SU-DHL-6 (cell line): ENCODE measurements around the gene GP5.

Experiments
- H2AFZ ChIP-seq: fragments of 200-600 bp; sonication (generic); 2 replicates; pipeline ENCODE4 v1.6.1; 2014; ENCODE audit warnings: low read depth, mild to moderate bottlenecking, moderate library complexity, mixed read lengths, antibody characterized with exemption, low read length; ENCODE audit not compliant: severe bottlenecking
- H3F3A ChIP-seq: fragments of 200-600 bp; shearing (Covaris generic); 2 replicates; pipeline ENCODE4 v1.6.0; 2016; ENCODE audit warnings: antibody characterized with exemption, mild to moderate bottlenecking; ENCODE audit not compliant: insufficient read depth
- H3K27ac ChIP-seq: fragments of 200-600 bp; sonication (generic); 2 replicates; pipeline ENCODE4 v1.5.1; 2016; ENCODE audit warnings: low read depth, mild to moderate bottlenecking, low read length, moderate library complexity, mixed read lengths
- H3K27me3 ChIP-seq: fragments of 200-600 bp; sonication (generic), shearing (Covaris generic); 2 replicates; pipeline ENCODE4 v1.6.0; 2014; ENCODE audit warnings: mild to moderate bottlenecking, low read length
- H3K36me3 ChIP-seq: fragments of 200-600 bp; sonication (generic); 2 replicates; pipeline ENCODE4 v1.6.1; 2014; ENCODE audit warnings: mild to moderate bottlenecking, low read length, mixed read lengths
- H3K4me2 ChIP-seq: fragments of 300-600, 200-600 bp; shearing (Covaris generic), sonication (generic); 2 replicates; pipeline ENCODE4 v1.6.0; 2014; ENCODE audit warnings: low read length, low read depth, mild to moderate bottlenecking; ENCODE audit not compliant: poor library complexity, severe bottlenecking
- H3K4me3 ChIP-seq: fragments of 200-600 bp; sonication (generic); 2 replicates; pipeline ENCODE4 v1.5.1; 2014; ENCODE audit warnings: antibody characterized with exemption, low read length, mild to moderate bottlenecking, mixed read lengths; ENCODE audit not compliant: insufficient read depth, poor library complexity, severe bottlenecking
- H3K79me2 ChIP-seq: fragments of 200-600 bp; sonication (generic); 2 replicates; pipeline ENCODE4 v1.6.1; 2014; ENCODE audit warnings: mild to moderate bottlenecking, low read length, moderate library complexity; ENCODE audit not compliant: insufficient read depth
- H3K9ac ChIP-seq: fragments of 200-600 bp; sonication (generic); 2 replicates; pipeline ENCODE4 v1.7.0; 2014; ENCODE audit warnings: mild to moderate bottlenecking, low read length
- H3K9me2 ChIP-seq: fragments of 200-600 bp; sonication (generic); replicated peaks from 2 replicates; pipeline ENCODE4 v1.6.1; 2014; ENCODE audit warnings: low read length; ENCODE audit not compliant: insufficient read depth
- H3K9me3 ChIP-seq: fragments of 200-600 bp; sonication (generic); 2 replicates; pipeline ENCODE4 v1.6.1; 2014; ENCODE audit warnings: low read length, mixed read lengths; ENCODE audit not compliant: insufficient read depth
- H4K20me1 ChIP-seq: fragments of 200-600 bp; sonication (generic); 2 replicates; pipeline ENCODE4 v1.6.1; 2014; ENCODE audit warnings: low read depth, mild to moderate bottlenecking, antibody characterized with exemption, low read length, moderate library complexity, mixed read lengths
- CTCF ChIP-seq: fragments of 200-600 bp; sonication (generic); IDR thresholded peaks from one replicate; pipeline ENCODE4 v1.5.1; 2017; ENCODE audit warnings: antibody characterized with exemption, mild to moderate bottlenecking, low read length, moderate library complexity; ENCODE audit not compliant: insufficient read depth, poor library complexity, severe bottlenecking
- EZH2phosphoT487 ChIP-seq: fragments of 200-600 bp; sonication (generic), shearing (Covaris generic); conservative IDR thresholded peaks from 2 replicates; pipeline ENCODE4 v1.6.1; 2018; ENCODE audit warnings: mild to moderate bottlenecking, antibody characterized with exemption, low read length, moderate library complexity, mixed read lengths

Gene GP5

GRCh38 chr3:194357681-194358080 is 41.4 kb downstream of the GP5 start:
- H4K20me1 ChIP-seq: no peaks in the 10 kb centered on the region
- H2AFZ ChIP-seq: no peak overlapping the region
- H3K9me3 ChIP-seq: no peaks in the 10 kb centered on the region
- no peaks in the 10 kb centered on the region for H3K27me3 ChIP-seq
- H3K4me2 ChIP-seq: no peak overlapping the region
- no peaks in the 10 kb centered on the region for H3K79me2 ChIP-seq
- no peak for TF ChIP-seq EZH2phosphoT487
- TF ChIP-seq CTCF: no peak
- H3K9ac ChIP-seq: no peak overlapping the region
- no peaks in the 10 kb centered on the region for H3K36me3 ChIP-seq
- no peak overlapping the region for H3K27ac ChIP-seq
- no peaks in the 10 kb centered on the region for H3F3A ChIP-seq
- H3K4me3 ChIP-seq: no peak overlapping the region
- H3K9me2 ChIP-seq: no peaks in the 10 kb centered on the region

- no peaks in the 10 kb centered on the region for H3K79me2 ChIP-seq
Observed at GRCh38 chr3:194355379-194355778, 43.7 kb downstream of the GP5 start.

GRCh38 chr3:194354315-194354714 is 44.8 kb downstream of the GP5 start:
- no peaks in the 10 kb centered on the region for H3K36me3 ChIP-seq
- no peaks in the 10 kb centered on the region for H3K9me3 ChIP-seq
- no peak overlapping the region for H3K9ac ChIP-seq
- no peak overlapping the region for H3K4me3 ChIP-seq
- no peak overlapping the region for H3K4me2 ChIP-seq
- no peaks in the 10 kb centered on the region for H3K9me2 ChIP-seq
- no peak for TF ChIP-seq EZH2phosphoT487
- no peak for TF ChIP-seq CTCF
- H4K20me1 ChIP-seq: no peaks in the 10 kb centered on the region
- no peak overlapping the region for H3K27ac ChIP-seq
- no peaks in the 10 kb centered on the region for H3F3A ChIP-seq
- H2AFZ ChIP-seq: no peak overlapping the region
- H3K79me2 ChIP-seq: no peaks in the 10 kb centered on the region
- no peaks in the 10 kb centered on the region for H3K27me3 ChIP-seq

More at GRCh38 chr3:194355379-194355778, 43.7 kb downstream of the GP5 start:
- TF ChIP-seq EZH2phosphoT487 (no peak), CTCF (no peak)
- Histone ChIP-seq H3K9ac (no peak overlapping the region), H3K9me3 (no peaks in the 10 kb centered on the region), H3K27me3 (no peaks in the 10 kb centered on the region), H3K27ac (no peak overlapping the region), H3K36me3 (no peaks in the 10 kb centered on the region), H2AFZ (no peak overlapping the region), H4K20me1 (no peaks in the 10 kb centered on the region), H3F3A (no peaks in the 10 kb centered on the region), H3K4me3 (no peak overlapping the region), H3K4me2 (no peak overlapping the region), H3K9me2 (no peaks in the 10 kb centered on the region)
